HG03280 (cell line): Measurements from ENCODE around the gene PDGFD.
A peak's percentile ranks its signal among the peaks of the same experiment; 100 is the strongest.

ENCODE experiments used
- ATAC-seq: cut with Tn5 transposase; IDR thresholded peaks from one replicate; pipeline ENCODE4 v1.9.1; 2021; ENCODE audit warnings: mild to moderate bottlenecking, moderate library complexity; ENCODE audit not compliant: unreplicated experiment

PDGFD gene

GRCh38 chr11:104164028-104164520 is at the start of gene PDGFD:
Gene PDGFD, minus strand, starts transcription at chr11:104164147.
- ATAC-seq, result peak; percentile 97

GRCh38 chr11:104206936-104207335 is 43.0 kb upstream of the PDGFD start:
- no peak for ATAC-seq

- no peak for ATAC-seq
These were observed 41.9 kb upstream of the PDGFD start for GRCh38 chr11:104205838-104206237.

GRCh38 chr11:104200688-104201087 is 36.7 kb upstream of the PDGFD start:
- ATAC-seq, result no peak

- ATAC-seq, result no peak
These were observed 35.1 kb upstream of the PDGFD start for GRCh38 chr11:104199053-104199452.

GRCh38 chr11:104198576-104198975 is 34.6 kb upstream of the PDGFD start:
- ATAC-seq, result no peak

GRCh38 chr11:104191124-104191523 is 27.2 kb upstream of the PDGFD start:
- no peak for ATAC-seq

GRCh38 chr11:104183593-104183992 is 19.6 kb upstream of the PDGFD start:
- ATAC-seq, result no peak

- no peak for ATAC-seq
These were observed 11.8 kb upstream of the PDGFD start for GRCh38 chr11:104175769-104176168.

- no peak for ATAC-seq
These were observed 5.1 kb upstream of the PDGFD start for GRCh38 chr11:104169091-104169490.

- no peak for ATAC-seq
These were observed 1.1 kb upstream of the PDGFD start for GRCh38 chr11:104165014-104165413.

- peak; percentile 26 for ATAC-seq
These were observed 583 bp downstream of the PDGFD start for GRCh38 chr11:104163100-104164027.

- ATAC-seq, result no peak
These were observed 2.0 kb downstream of the PDGFD start for GRCh38 chr11:104161751-104162450.

- ATAC-seq, result no peak
These were observed 4.6 kb downstream of the PDGFD start for GRCh38 chr11:104159356-104159755.

GRCh38 chr11:104155375-104155774 is 8.6 kb downstream of the PDGFD start:
- ATAC-seq, result no peak

- ATAC-seq, result no peak
These were observed 9.7 kb downstream of the PDGFD start for GRCh38 chr11:104154296-104154695.

- no peak for ATAC-seq
These were observed 10.9 kb downstream of the PDGFD start for GRCh38 chr11:104152941-104153505.

GRCh38 chr11:104151404-104152204 is 12.3 kb downstream of the PDGFD start:
- ATAC-seq, result no peak

- no peak for ATAC-seq
These were observed 15.2 kb downstream of the PDGFD start for GRCh38 chr11:104148706-104149105.

GRCh38 chr11:104148074-104148473 is 15.9 kb downstream of the PDGFD start:
- ATAC-seq, result no peak

GRCh38 chr11:104146943-104147342 is 17.0 kb downstream of the PDGFD start:
- ATAC-seq, result no peak
